IPS-NIHi7 (cell line): Measurements from ENCODE around the gene C7orf25.
"Not testable (repeated sequence)": the region's sequence is repeated elsewhere in the genome, so short reads cannot be mapped to it uniquely, and the experiment has no call there.

Experiments
- DNase-seq: peaks from one replicate; pipeline ENCODE4 v3.0.0; 2012; ENCODE audit warnings: mixed read lengths; ENCODE audit errors: extremely low spot score

C7orf25 gene

GRCh38 chr7:42929449-42929848 lies 17.6 kb upstream of the C7orf25 start:
- DNase-seq: no peak

GRCh38 chr7:42928754-42929153 lies 16.9 kb upstream of the C7orf25 start:
- DNase-seq: no peak

GRCh38 chr7:42926204-42926603 lies 14.3 kb upstream of the C7orf25 start:
- no peak for DNase-seq

- no peak for DNase-seq
Measured at GRCh38 chr7:42925630-42926029, 13.8 kb upstream of the C7orf25 start.

- DNase-seq: no peak
Measured at GRCh38 chr7:42924223-42924838, 12.5 kb upstream of the C7orf25 start.

- no peak for DNase-seq
Measured at GRCh38 chr7:42922017-42922753, 10.3 kb upstream of the C7orf25 start.

GRCh38 chr7:42915356-42915755 lies 3.5 kb upstream of the C7orf25 start:
- DNase-seq: no peak

GRCh38 chr7:42914421-42915045 lies 2.7 kb upstream of the C7orf25 start:
- no peak for DNase-seq

GRCh38 chr7:42914009-42914408 lies 2.1 kb upstream of the C7orf25 start:
- DNase-seq: no peak

- DNase-seq: no peak
Measured at GRCh38 chr7:42913591-42913990, 1.7 kb upstream of the C7orf25 start.

- no peak for DNase-seq
Measured at GRCh38 chr7:42910306-42910705, 1.6 kb downstream of the C7orf25 start.

- DNase-seq: no peak
Measured at GRCh38 chr7:42907316-42907715, 4.6 kb downstream of the C7orf25 start.

- DNase-seq: no peak
Measured at GRCh38 chr7:42906181-42906580, 5.7 kb downstream of the C7orf25 start.

GRCh38 chr7:42902331-42902730 lies 9.5 kb downstream of the C7orf25 start:
- DNase-seq: no peak

GRCh38 chr7:42900842-42901241 lies 11.0 kb downstream of the C7orf25 start:
- no peak for DNase-seq

GRCh38 chr7:42893346-42894240 lies 18.3 kb downstream of the C7orf25 start:
- DNase-seq: no peak

GRCh38 chr7:42886893-42887505 lies 24.9 kb downstream of the C7orf25 start:
- DNase-seq: no peak

- no peak for DNase-seq
Measured at GRCh38 chr7:42886129-42886528, 25.7 kb downstream of the C7orf25 start.

GRCh38 chr7:42885183-42885582 lies 26.7 kb downstream of the C7orf25 start:
- not testable (repeated sequence) for DNase-seq

GRCh38 chr7:42883950-42884349 lies 27.9 kb downstream of the C7orf25 start:
- DNase-seq: no peak

GRCh38 chr7:42880392-42880791 lies 31.5 kb downstream of the C7orf25 start:
- no peak for DNase-seq

GRCh38 chr7:42878303-42878702 lies 33.6 kb downstream of the C7orf25 start:
- DNase-seq: no peak
